ENCODE results near the gene EIF3J. TPM values are rescaled to one million over a fixed set of nuclear protein-coding genes. Genes with fewer than 3 reads are reported as not detected.
"Not testable (repeated sequence)": the region's sequence is repeated elsewhere in the genome, so short reads cannot be mapped to it uniquely, and the experiment has no call there.

Gene EIF3J
- total and polyA plus RNA-seq, 7 experiments from 2014 or later: 19.3 to 83.4 (median 57.1) TPM

DNA sequence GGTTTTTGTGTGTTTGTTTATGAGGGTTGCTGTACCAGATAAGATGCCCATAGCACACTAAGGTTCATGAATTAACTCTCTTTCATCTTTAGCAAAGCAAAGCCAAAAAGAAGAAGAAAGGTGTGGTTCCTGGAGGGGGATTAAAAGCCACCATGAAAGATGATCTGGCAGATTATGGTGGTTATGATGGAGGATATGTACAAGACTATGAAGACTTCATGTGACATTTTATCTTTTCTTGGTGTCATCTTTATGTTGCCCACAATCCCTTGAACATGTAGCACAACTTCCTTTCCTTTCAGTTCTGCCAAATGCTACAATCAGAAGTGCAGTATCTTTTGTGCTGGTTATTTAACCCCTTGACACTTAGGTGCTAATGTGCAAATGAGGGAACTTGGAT is 24.0 kb downstream of the EIF3J start:
- ATAC-seq (peak; percentile 81), DNase-seq (peak in 6 of 9 donors; percentile 28 to 65 (median 48))
- H3K27ac ChIP-seq (ENCODE audit: low read depth, low read length); H3K4me3 ChIP-seq (ENCODE audit: low read length); intact Hi-C loops (cut with micrococcal nuclease); H3K9me3 ChIP-seq (ENCODE audit: control insufficient read depth in 2 of 3, low read length in 3 of 3); H3K9me3 Mint-ChIP-seq; CTCF ChIA-PET; H3K27me3 ChIP-seq (ENCODE audit: control insufficient read depth in 2 of 2, insufficient read depth in 2 of 2, low read length in 2 of 2); H3K27me3 Mint-ChIP-seq: not testable (repeated sequence)
- POLR2A ChIA-PET: interaction anchor here (1.1 kb wide), 1 partner anchor 14 kb away, joined by 3 read pairs; no protein-coding TSS in a partner anchor
- Histone ChIP-seq H3K4me1 (ENCODE audit: control insufficient read depth in 2 of 2, insufficient read depth in 2 of 2, low read length in 2 of 2) (peaks cover 0 to 23% of the 10 kb centered on the region in 2 donors), H3K36me3 (ENCODE audit: control insufficient read depth in 2 of 3, insufficient read depth in 3 of 3, low read length in 3 of 3) (peaks cover 14 to 72% (median 33%) of the 10 kb centered on the region in 3 experiments)
- Mint-ChIP-seq H3K36me3 (peaks cover 14 to 49% (median 37%) of the 10 kb centered on the region in 5 donors), H3K27ac (peak overlapping the region; percentile 18 to 84 (median 67)), H3K4me1 (peaks cover 19 to 43% (median 38%) of the 10 kb centered on the region in 7 donors), H3K4me3 (peak overlapping the region in 8 of 10 donors; percentile 5 to 58 (median 30))

DNA sequence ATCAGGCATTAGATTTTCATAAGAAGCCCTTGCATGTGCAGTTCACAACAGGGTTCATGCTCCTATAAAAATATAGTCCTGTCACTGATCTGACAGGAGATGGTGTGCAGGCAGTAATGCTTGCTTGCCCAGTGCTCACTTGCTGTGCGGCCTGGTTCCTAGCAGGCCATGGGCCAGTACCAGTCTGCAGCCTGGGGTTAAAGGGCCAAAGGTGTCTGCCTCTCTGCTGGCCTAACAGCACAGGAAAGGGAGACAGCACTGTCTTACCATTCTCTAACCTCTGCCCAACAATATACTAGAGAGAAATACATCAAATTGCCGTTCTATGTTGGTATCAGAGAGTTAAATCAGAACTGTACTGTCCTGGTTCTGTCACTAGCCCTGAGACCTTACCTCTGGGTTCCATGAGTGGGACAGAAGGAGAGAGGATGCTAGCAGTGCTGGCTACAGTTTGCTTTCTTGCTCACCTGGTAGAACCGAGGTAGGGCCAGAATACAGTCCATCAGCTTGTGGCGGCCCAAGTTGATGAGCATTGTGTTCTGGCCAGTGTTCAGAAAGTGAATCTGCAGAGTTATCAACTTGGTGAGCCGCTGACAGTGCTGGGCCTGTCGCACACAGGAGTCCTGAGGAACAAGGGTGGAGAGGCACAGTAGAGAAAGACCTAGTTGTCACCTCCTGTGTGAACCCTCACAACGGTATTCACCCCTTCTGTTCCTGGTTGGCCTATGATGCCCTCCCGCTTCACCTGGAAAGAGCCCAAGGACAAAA is 28.6 kb downstream of the EIF3J start:
- intact Hi-C loops (cut with micrococcal nuclease): no loop called here
- H3K27ac ChIP-seq (ENCODE audit: low read depth, low read length): no peak overlapping the region
- H3K4me3 ChIP-seq (ENCODE audit: low read length): no peak overlapping the region
- no peaks in the 10 kb centered on the region for H3K27me3 ChIP-seq (ENCODE audit: control insufficient read depth in 2 of 2, insufficient read depth in 2 of 2, low read length in 2 of 2)
- no peaks in the 10 kb centered on the region for H3K27me3 Mint-ChIP-seq
- H3K4me1 Mint-ChIP-seq: peaks cover 8 to 18% (median 14%) of the 10 kb centered on the region in 7 donors
- no peak for ATAC-seq
- no peaks in the 10 kb centered on the region for H3K9me3 ChIP-seq (ENCODE audit: control insufficient read depth in 2 of 3, low read length in 3 of 3)
- no peak overlapping the region for H3K4me3 Mint-ChIP-seq
- H3K36me3 Mint-ChIP-seq: peaks cover 10 to 60% (median 35%) of the 10 kb centered on the region in 5 donors
- POLR2A ChIA-PET: no interaction called here
- H3K4me1 ChIP-seq (ENCODE audit: control insufficient read depth in 2 of 2, insufficient read depth in 2 of 2, low read length in 2 of 2): peaks cover 0 to 12% of the 10 kb centered on the region in 2 donors
- peaks cover 0 to 6% (median 0%) of the 10 kb centered on the region in 11 donors for H3K9me3 Mint-ChIP-seq
- CTCF ChIA-PET: no interaction called here
- no peak for DNase-seq
- peak overlapping the region in 3 of 9 donors; percentile 22 to 71 (median 38) for H3K27ac Mint-ChIP-seq
- H3K36me3 ChIP-seq (ENCODE audit: control insufficient read depth in 2 of 3, insufficient read depth in 3 of 3, low read length in 3 of 3): peaks cover 12 to 73% (median 31%) of the 10 kb centered on the region in 3 experiments

DNA sequence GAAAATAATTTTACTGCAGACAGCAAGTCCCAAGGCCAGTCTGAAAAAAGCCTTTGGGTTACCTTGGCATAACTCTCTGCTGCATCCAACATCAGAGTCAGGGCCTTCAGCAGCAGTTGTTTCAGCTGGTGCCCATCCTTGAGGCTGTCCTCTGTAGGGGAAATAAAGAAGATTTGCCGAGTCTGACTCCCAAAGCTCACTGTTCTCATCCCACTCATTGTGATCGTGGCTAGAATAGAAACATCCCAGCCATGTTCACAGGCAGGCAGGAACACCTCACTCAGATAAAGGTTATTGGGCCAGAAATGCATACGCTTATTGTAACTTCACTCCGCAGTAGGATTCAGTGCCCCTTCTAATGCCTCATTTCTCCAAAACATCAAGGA is 29.2 kb downstream of the EIF3J start:
- Mint-ChIP-seq H3K27me3 (no peaks in the 10 kb centered on the region), H3K27ac (peak overlapping the region in 1 of 9 donors; percentile 71), H3K9me3 (peaks cover 0 to 6% (median 0%) of the 10 kb centered on the region in 11 donors), H3K4me3 (no peak overlapping the region), H3K36me3 (peaks cover 10 to 59% (median 36%) of the 10 kb centered on the region in 5 donors), H3K4me1 (peaks cover 2 to 13% (median 9%) of the 10 kb centered on the region in 7 donors)
- intact Hi-C loops (cut with micrococcal nuclease): no loop called here
- no peak for ATAC-seq
- peaks cover 0 to 6% of the 10 kb centered on the region in 2 donors for H3K4me1 ChIP-seq (ENCODE audit: control insufficient read depth in 2 of 2, insufficient read depth in 2 of 2, low read length in 2 of 2)
- ChIA-PET POLR2A (no interaction called here), CTCF (interaction anchor here (0.6 kb wide), 2 partner anchors 11 to 1505 kb away, joined by 3 to 4 read pairs; no protein-coding TSS in a partner anchor)
- H3K27ac ChIP-seq (ENCODE audit: low read depth, low read length): no peak overlapping the region
- H3K9me3 ChIP-seq (ENCODE audit: control insufficient read depth in 2 of 3, low read length in 3 of 3): no peaks in the 10 kb centered on the region
- peaks cover 12 to 75% (median 31%) of the 10 kb centered on the region in 3 experiments for H3K36me3 ChIP-seq (ENCODE audit: control insufficient read depth in 2 of 3, insufficient read depth in 3 of 3, low read length in 3 of 3)
- DNase-seq: no peak
- no peak overlapping the region for H3K4me3 ChIP-seq (ENCODE audit: low read length)
- no peaks in the 10 kb centered on the region for H3K27me3 ChIP-seq (ENCODE audit: control insufficient read depth in 2 of 2, insufficient read depth in 2 of 2, low read length in 2 of 2)

DNA sequence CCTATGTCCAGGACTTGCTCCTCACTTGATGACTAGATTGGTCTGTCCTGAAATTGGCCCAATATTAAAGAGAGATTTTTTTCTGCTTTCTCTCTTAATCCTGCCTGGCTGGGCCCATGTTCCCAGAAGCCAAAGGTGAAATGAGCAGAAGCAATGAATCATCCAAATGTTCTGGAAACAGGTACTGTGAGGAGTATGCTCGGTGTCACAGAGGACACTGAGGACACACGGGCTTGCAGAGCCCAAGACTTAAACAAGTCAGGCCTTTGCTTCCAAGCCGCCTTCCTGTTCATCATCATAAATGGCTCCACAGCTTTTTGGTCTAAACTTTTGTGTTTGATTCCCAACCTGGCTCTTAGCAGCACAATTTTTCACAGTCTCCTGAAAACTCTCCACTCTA is 31.4 kb downstream of the EIF3J start:
- CTCF ChIA-PET: interaction anchor here (0.7 kb wide), 1 partner anchor 21 kb away, joined by 4 read pairs; no protein-coding TSS in a partner anchor
- no peaks in the 10 kb centered on the region for H3K27me3 Mint-ChIP-seq
- H3K36me3 ChIP-seq (ENCODE audit: control insufficient read depth in 2 of 3, insufficient read depth in 3 of 3, low read length in 3 of 3): peaks cover 12 to 79% (median 18%) of the 10 kb centered on the region in 3 experiments
- H3K4me3 Mint-ChIP-seq: no peak overlapping the region
- peak overlapping the region in 5 of 9 donors; percentile 8 to 46 (median 19) for H3K27ac Mint-ChIP-seq
- peaks cover 10 to 57% (median 34%) of the 10 kb centered on the region in 5 donors for H3K36me3 Mint-ChIP-seq
- POLR2A ChIA-PET: interaction anchor here (1.2 kb wide), 1 partner anchor 22 kb away, joined by 3 read pairs; no protein-coding TSS in a partner anchor
- no peak overlapping the region for H3K4me3 ChIP-seq (ENCODE audit: low read length)
- H3K9me3 Mint-ChIP-seq: peaks cover 0 to 6% (median 0%) of the 10 kb centered on the region in 11 donors
- no peaks in the 10 kb centered on the region for H3K9me3 ChIP-seq (ENCODE audit: control insufficient read depth in 2 of 3, low read length in 3 of 3)
- H3K27ac ChIP-seq (ENCODE audit: low read depth, low read length): no peak overlapping the region
- intact Hi-C loops (cut with micrococcal nuclease): no loop called here
- ATAC-seq (no peak), DNase-seq (no peak)
- H3K27me3 ChIP-seq (ENCODE audit: control insufficient read depth in 2 of 2, insufficient read depth in 2 of 2, low read length in 2 of 2): no peaks in the 10 kb centered on the region
- no peaks in the 10 kb centered on the region for H3K4me1 ChIP-seq (ENCODE audit: control insufficient read depth in 2 of 2, insufficient read depth in 2 of 2, low read length in 2 of 2)
- H3K4me1 Mint-ChIP-seq: no peaks in the 10 kb centered on the region

DNA sequence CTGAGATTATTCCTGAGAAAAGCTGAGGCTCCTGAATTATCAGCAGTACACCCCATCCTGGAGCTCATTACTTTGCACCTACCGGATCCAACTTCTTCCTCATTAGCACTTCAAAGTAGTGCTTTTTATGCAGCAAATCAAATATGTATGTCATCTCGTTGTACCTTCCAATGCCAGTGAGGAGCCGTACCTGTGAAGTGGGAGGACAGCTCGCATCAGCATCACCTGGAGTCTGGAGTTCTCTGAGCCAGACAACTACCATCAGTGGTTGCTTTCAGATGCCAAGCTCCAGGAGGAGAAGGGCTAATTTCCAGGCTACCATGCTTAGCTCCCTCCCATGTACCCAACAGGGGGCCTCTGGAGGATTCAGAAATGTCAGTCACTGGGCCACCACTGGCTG is 32.4 kb downstream of the EIF3J start:
- intact Hi-C loops (cut with micrococcal nuclease): no loop called here
- no peak overlapping the region for H3K4me3 Mint-ChIP-seq
- CTCF ChIA-PET: interaction anchor here (0.6 to 0.9 kb wide), 2 partner anchors 23 to 146 kb away, joined by 3 to 5 read pairs; no protein-coding TSS in a partner anchor

DNA sequence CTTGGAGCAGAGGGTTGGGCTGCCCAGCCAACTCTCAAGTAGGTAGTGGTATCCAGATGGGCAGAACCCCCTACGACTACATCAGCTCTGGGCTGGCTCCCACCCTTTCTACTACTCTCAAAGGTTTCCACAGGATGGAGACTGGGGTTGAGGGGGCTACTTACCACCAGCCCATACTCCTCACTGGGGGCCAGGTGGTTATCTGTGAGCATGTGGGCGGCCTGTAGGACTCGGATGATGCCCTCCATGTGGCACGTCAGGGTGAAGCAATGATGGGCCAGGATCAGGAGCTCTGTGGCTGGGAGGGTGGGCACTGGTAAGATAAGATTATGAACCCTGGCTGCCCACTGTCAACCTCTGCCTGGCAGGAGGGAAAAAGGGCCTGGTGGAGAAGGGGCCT is 33.4 kb downstream of the EIF3J start:
- CTCF ChIA-PET: interaction anchor here (1.4 kb wide), 1 partner anchor 92 kb away, joined by 5 read pairs; no protein-coding TSS in a partner anchor
- H3K4me3 Mint-ChIP-seq: no peak overlapping the region
- peak overlapping the region in 7 of 9 donors; percentile 22 to 67 (median 48) for H3K27ac Mint-ChIP-seq

More for the DNA sequence above, 32.4 kb downstream of the EIF3J start:
- no peaks in the 10 kb centered on the region for H3K4me1 ChIP-seq (ENCODE audit: control insufficient read depth in 2 of 2, insufficient read depth in 2 of 2, low read length in 2 of 2)
- POLR2A ChIA-PET: interaction anchor here (1.2 kb wide), 1 partner anchor 23 kb away, joined by 3 read pairs; no protein-coding TSS in a partner anchor
- H3K36me3 ChIP-seq (ENCODE audit: control insufficient read depth in 2 of 3, insufficient read depth in 3 of 3, low read length in 3 of 3): peaks cover 12 to 81% (median 12%) of the 10 kb centered on the region in 3 experiments
- peaks cover 0 to under 1% (median 0%) of the 10 kb centered on the region in 7 donors for H3K4me1 Mint-ChIP-seq
- H3K27me3 Mint-ChIP-seq: no peaks in the 10 kb centered on the region
- peaks cover 0 to 6% (median 0%) of the 10 kb centered on the region in 11 donors for H3K9me3 Mint-ChIP-seq
- H3K27me3 ChIP-seq (ENCODE audit: control insufficient read depth in 2 of 2, insufficient read depth in 2 of 2, low read length in 2 of 2): no peaks in the 10 kb centered on the region
- no peak overlapping the region for H3K4me3 ChIP-seq (ENCODE audit: low read length)
- H3K36me3 Mint-ChIP-seq: peaks cover 10 to 56% (median 32%) of the 10 kb centered on the region in 5 donors
- no peak overlapping the region for H3K27ac ChIP-seq (ENCODE audit: low read depth, low read length)
- H3K27ac Mint-ChIP-seq: peak overlapping the region in 5 of 9 donors; percentile 23 to 72 (median 59)
- no peaks in the 10 kb centered on the region for H3K9me3 ChIP-seq (ENCODE audit: control insufficient read depth in 2 of 3, low read length in 3 of 3)
- ATAC-seq: no peak
- no peak for DNase-seq

More for the DNA sequence above, 33.4 kb downstream of the EIF3J start:
- ATAC-seq (peak; percentile 24), DNase-seq (no peak)
- H3K9me3 ChIP-seq (ENCODE audit: control insufficient read depth in 2 of 3, low read length in 3 of 3): no peaks in the 10 kb centered on the region
- no peaks in the 10 kb centered on the region for H3K27me3 ChIP-seq (ENCODE audit: control insufficient read depth in 2 of 2, insufficient read depth in 2 of 2, low read length in 2 of 2)
- intact Hi-C loops (cut with micrococcal nuclease): no loop called here
- H3K27ac ChIP-seq (ENCODE audit: low read depth, low read length): no peak overlapping the region
- POLR2A ChIA-PET: no interaction called here
- Mint-ChIP-seq H3K9me3 (peaks cover 0 to 1% (median 0%) of the 10 kb centered on the region in 11 donors), H3K4me1 (peaks cover 4 to 11% (median 5%) of the 10 kb centered on the region in 7 donors), H3K27me3 (no peaks in the 10 kb centered on the region), H3K36me3 (peaks cover 8 to 54% (median 26%) of the 10 kb centered on the region in 5 donors)
- H3K4me1 ChIP-seq (ENCODE audit: control insufficient read depth in 2 of 2, insufficient read depth in 2 of 2, low read length in 2 of 2): no peaks in the 10 kb centered on the region
- H3K36me3 ChIP-seq (ENCODE audit: control insufficient read depth in 2 of 3, insufficient read depth in 3 of 3, low read length in 3 of 3): peaks cover 11 to 78% (median 12%) of the 10 kb centered on the region in 3 experiments
- no peak overlapping the region for H3K4me3 ChIP-seq (ENCODE audit: low read length)

All from naive thymus-derived CD4-positive, alpha-beta T cell (primary cell).